Endothelial cell of umbilical vein (primary cell): ENCODE data around the gene CCSER2. TPM values are rescaled to one million over a fixed set of nuclear protein-coding genes. Genes with fewer than 3 reads are reported as not detected.

Source experiments
- BruUV-seq: library from RNA; stranded (reverse); fragments of 400-500 nt; replicated peaks from 2 replicates; lab custom pipeline; 2021; lab: Mats Ljungman, UMichigan
- CTCF ChIA-PET: fragments of 300-600, 350-600 bp; sonication (Branson Sonifier 250); formaldehyde crosslinking; loops from one replicate; lab custom pipeline; 2021; ENCODE audit warnings: antibody characterized with exemption, inconsistent platforms; lab: Charles Lee
- POLR2A ChIA-PET: fragments of 300-600, 350-600 bp; sonication (Branson Sonifier 250); formaldehyde crosslinking; loops from one replicate; lab custom pipeline; 2021; ENCODE audit warnings: antibody characterized with exemption, inconsistent platforms; lab: Charles Lee
- DNase-seq: peaks from one replicate; pipeline ENCODE4 v3.0.0-alpha.2; 2011; ENCODE audit warnings: low read depth, low spot score
- FAIRE-seq: peaks from 2 replicates; lab custom pipeline; 2011; peaks lifted over from hg19 to GRCh38; lab: Jason Lieb, UNC
- H2AFZ ChIP-seq: 2 replicates; pipeline ENCODE4 v1.6.0; 2012; ENCODE audit warnings: low read depth, low read length, control low read depth, inconsistent platforms
- H3K27ac ChIP-seq: 2 replicates; pipeline ENCODE4 v1.5.1; 2011; ENCODE audit warnings: low read depth, mild to moderate bottlenecking, control low read depth, low read length, moderate library complexity; ENCODE audit not compliant: insufficient read depth
- H3K27me3 ChIP-seq, 2 experiments: 2 replicates each; pipeline versions ENCODE4 v1.6.0 to v1.6.1; 2011; ENCODE audit warnings: low read length in 2 of 2, mixed read lengths in 1 of 2; ENCODE audit not compliant: control insufficient read depth in 2 of 2, insufficient read depth in 2 of 2
- H3K36me3 ChIP-seq, 2 experiments: 2 replicates in 1 of 2; 3 replicates in 1 of 2; pipeline ENCODE4 v1.5.1; 2011; ENCODE audit warnings: low read length in 2 of 2, mild to moderate bottlenecking in 1 of 2, moderate library complexity in 1 of 2; ENCODE audit not compliant: control insufficient read depth in 2 of 2, insufficient read depth in 2 of 2; ENCODE audit errors: extremely low read depth in 1 of 2
- H3K4me1 ChIP-seq: 3 replicates; pipeline ENCODE4 v1.5.1; 2011; ENCODE audit warnings: mild to moderate bottlenecking, low read length; ENCODE audit not compliant: control insufficient read depth, insufficient read depth; ENCODE audit errors: extremely low read depth
- H3K4me2 ChIP-seq: 2 replicates; pipeline ENCODE4 v1.6.1; 2011; ENCODE audit warnings: low read length, control low read depth, mixed read lengths; ENCODE audit not compliant: insufficient read depth
- H3K4me3 ChIP-seq, 3 experiments: fragments of 200-600 bp in 1 of 3; sonication (generic), shearing (Covaris generic) in 1 of 3; replicated peaks in 1 of 3; 2 replicates each; pipeline ENCODE4 v1.5.1; 2011 to 2016; ENCODE audit warnings: control low read depth in 3 of 3, low read length in 3 of 3, mild to moderate bottlenecking in 2 of 3, inconsistent platforms in 1 of 3, low read depth in 1 of 3, moderate library complexity in 1 of 3; ENCODE audit not compliant: insufficient read depth in 1 of 3
- H3K79me2 ChIP-seq: 2 replicates; pipeline ENCODE4 v1.6.0; 2012; ENCODE audit warnings: low read length, inconsistent platforms; ENCODE audit not compliant: control insufficient read depth, insufficient read depth
- H3K9ac ChIP-seq: replicated peaks from 2 replicates; pipeline ENCODE3; 2011; ENCODE audit warnings: low read length, control low read depth; ENCODE audit not compliant: insufficient read depth; ENCODE audit errors: extremely low read depth
- H3K9me1 ChIP-seq: replicated peaks from 3 replicates; pipeline ENCODE4 v1.6.0; 2011; ENCODE audit warnings: mild to moderate bottlenecking, low read length; ENCODE audit not compliant: control insufficient read depth, insufficient read depth; ENCODE audit errors: extremely low read depth
- H3K9me3 ChIP-seq: replicated peaks from 2 replicates; pipeline ENCODE4 v1.5.1; 2012; ENCODE audit warnings: low read length, inconsistent platforms; ENCODE audit not compliant: control insufficient read depth, insufficient read depth
- H4K20me1 ChIP-seq: replicated peaks from 2 replicates; pipeline ENCODE3; 2011; ENCODE audit warnings: mild to moderate bottlenecking, low read length; ENCODE audit not compliant: control insufficient read depth, insufficient read depth; ENCODE audit errors: extremely low read depth
- CTCF ChIP-seq, 2 donors: IDR thresholded peaks; 1 replicate in 1 of 2; 2 replicates in 1 of 2; pipeline ENCODE4 v1.5.1; 2011; ENCODE audit warnings: low read length in 2 of 2, mild to moderate bottlenecking in 2 of 2, moderate library complexity in 2 of 2, control low read depth in 1 of 2, inconsistent platforms in 1 of 2, low read depth in 1 of 2; ENCODE audit not compliant: insufficient read depth in 1 of 2; ENCODE audit errors: extremely low read depth in 1 of 2
- EZH2 ChIP-seq: IDR thresholded peaks from 2 replicates; pipeline ENCODE4 v1.6.1; 2012; ENCODE audit warnings: borderline replicate concordance, low read depth, mild to moderate bottlenecking, moderate library complexity, low read length, inconsistent platforms; ENCODE audit not compliant: severe bottlenecking
- FOS ChIP-seq: IDR thresholded peaks from 2 replicates; pipeline ENCODE4 v1.6.1; 2011; ENCODE audit warnings: mild to moderate bottlenecking, low read length, moderate library complexity, borderline replicate concordance; ENCODE audit not compliant: insufficient read depth
- GATA2 ChIP-seq: IDR thresholded peaks from 2 replicates; pipeline ENCODE4 v1.7.0; 2011; ENCODE audit warnings: low read depth, mild to moderate bottlenecking, moderate library complexity, mixed read lengths, low read length; ENCODE audit not compliant: insufficient read length, insufficient read depth
- JUN ChIP-seq: IDR thresholded peaks from 2 replicates; pipeline ENCODE4 v1.6.1; 2011; ENCODE audit warnings: borderline replicate concordance, low read depth; ENCODE audit not compliant: insufficient read length, insufficient read depth
- MYC ChIP-seq: IDR thresholded peaks from one replicate; pipeline ENCODE4 v1.6.1; 2011; ENCODE audit warnings: mild to moderate bottlenecking, low read depth, low read length
- POLR2A ChIP-seq: IDR thresholded peaks from 2 replicates; pipeline ENCODE4 v1.6.1; 2012; ENCODE audit warnings: low read depth, mild to moderate bottlenecking, control low read depth, low read length
- POLR2AphosphoS5 ChIP-seq: IDR thresholded peaks from 2 replicates; pipeline ENCODE4 v1.6.1; 2012; ENCODE audit warnings: low read depth, mild to moderate bottlenecking, control low read depth, low read length, moderate library complexity; ENCODE audit not compliant: insufficient read depth
- dilution Hi-C: fragments of 300-500 bp; cut with MboI; formaldehyde crosslinking; loops from one replicate; pipeline ENCODE4 v1.15.0; 2019; ENCODE audit warnings: low sequenced_read_pairs; ENCODE audit not compliant: extremely low pct_ligation_motif_present
- intact Hi-C: fragments of 100-400 bp; cut with micrococcal nuclease; formaldehyde crosslinking; loops from one replicate; pipeline ENCODE4 v1.10.0; 2022
- polyA plus RNA-seq, 4 experiments: library from polyadenylated mRNA; depleted of rRNA in 3 of 4; stranded (reverse) in 3 of 4; unstranded in 1 of 4; fragments of >200 nt; gene quantifications; 2 replicates each; pipeline versions ENCODE4 v1.2.1 to v1.2.3, GENCODE V29; 2011 to 2012; ENCODE audit warnings: missing spikeins in 1 of 4
- total RNA-seq: library from RNA; stranded (reverse); gene quantifications from 2 replicates; pipeline ENCODE4 v1.2.3, GENCODE V29; 2021
- TF ChIP-seq, protein P1 (sequence below): IDR thresholded peaks from 2 replicates; pipeline ENCODE4 v1.6.1; 2011; ENCODE audit not compliant: insufficient read depth, insufficient read length

The CCSER2 gene
- total and polyA plus RNA-seq, 2 donors (not counting 3 experiments of a cell fraction or from before 2014, with no cell fraction given): 14.5 to 49.3 TPM

DNA sequence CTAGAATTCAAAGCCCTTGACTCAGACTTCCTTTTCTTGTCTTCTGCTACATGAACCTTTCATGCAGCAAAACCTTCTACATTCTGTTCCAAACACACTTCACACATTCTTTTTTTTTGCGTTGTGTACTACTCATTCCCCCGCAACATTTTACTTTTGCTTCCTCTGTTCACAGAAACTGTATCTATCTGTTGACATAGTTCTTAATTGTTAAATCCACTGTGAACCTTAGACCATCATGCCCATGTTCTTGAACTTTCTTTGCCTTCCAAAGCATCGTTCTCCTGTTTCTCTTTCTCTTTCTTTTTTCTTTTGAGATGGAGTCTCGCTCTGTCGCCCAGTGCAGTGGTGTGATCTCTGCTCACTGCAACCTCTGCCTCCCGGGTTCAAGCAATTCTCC is 14.2 kb downstream of the CCSER2 start:
- H3K27me3 ChIP-seq: no peaks in the 10 kb centered on the region
- no TSS peak for BruUV-seq
- no peak for TF ChIP-seq JUN
- TF ChIP-seq POLR2A: no peak
- no peak for TF ChIP-seq MYC
- TF ChIP-seq, protein P1, sequence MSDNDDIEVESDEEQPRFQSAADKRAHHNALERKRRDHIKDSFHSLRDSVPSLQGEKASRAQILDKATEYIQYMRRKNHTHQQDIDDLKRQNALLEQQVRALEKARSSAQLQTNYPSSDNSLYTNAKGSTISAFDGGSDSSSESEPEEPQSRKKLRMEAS: no peak
- no peak for TF ChIP-seq EZH2
- TF ChIP-seq POLR2AphosphoS5: no peak
- TF ChIP-seq CTCF (IDR thresholded peaks at IDR 0.05; ENCODE audit: extremely low read depth in 1 of 2, insufficient read depth in 1 of 2, low read depth in 1 of 2, low read length in 2 of 2): no peak
- no peak for TF ChIP-seq FOS
- TF ChIP-seq GATA2: no peak
- ChIA-PET POLR2A (no interaction called here), CTCF (interaction anchor here (1.0 to 3.1 kb wide), 7 partner anchors 9 to 195 kb away, joined by 3 to 24 read pairs (median 3); no protein-coding TSS in a partner anchor)
- no peaks in the 10 kb centered on the region for H3K9me1 ChIP-seq
- H3K27ac ChIP-seq: no peak overlapping the region
- H2AFZ ChIP-seq: no peak overlapping the region
- peaks cover 8% of the 10 kb centered on the region for H3K4me1 ChIP-seq
- intact Hi-C loops: no loop called here
- dilution Hi-C loops: no loop called here
- H4K20me1 ChIP-seq: peaks cover 6% of the 10 kb centered on the region
- no peaks in the 10 kb centered on the region for H3K9me3 ChIP-seq
- no peak overlapping the region for H3K9ac ChIP-seq
- H3K4me3 ChIP-seq: no peak overlapping the region
- H3K79me2 ChIP-seq: peaks cover 52% of the 10 kb centered on the region
- H3K36me3 ChIP-seq: no peaks in the 10 kb centered on the region
- DNase-seq (no peak), FAIRE-seq (no peak)
- no peak overlapping the region for H3K4me2 ChIP-seq
